Anterior cingulate cortex (tissue), 58 donors: ENCODE results near the gene RASAL2.
"Not testable (repeated sequence)": the region's sequence is repeated elsewhere in the genome, so short reads cannot be mapped to it uniquely, and the experiment has no call there.

ENCODE experiments used
- DNase-seq, 58 donors: peaks; one replicate each; lab custom pipeline; 2025; lab: John Stamatoyannopoulos, UW

Gene RASAL2

GRCh38 chr1:178151831-178152230, 57.9 kb downstream of the RASAL2 start:
- DNase-seq, result no peak

- peak in 1 of 58 donors; percentile 5 for DNase-seq
Measured at GRCh38 chr1:178155481-178156255, 61.8 kb downstream of the RASAL2 start.

DNA sequence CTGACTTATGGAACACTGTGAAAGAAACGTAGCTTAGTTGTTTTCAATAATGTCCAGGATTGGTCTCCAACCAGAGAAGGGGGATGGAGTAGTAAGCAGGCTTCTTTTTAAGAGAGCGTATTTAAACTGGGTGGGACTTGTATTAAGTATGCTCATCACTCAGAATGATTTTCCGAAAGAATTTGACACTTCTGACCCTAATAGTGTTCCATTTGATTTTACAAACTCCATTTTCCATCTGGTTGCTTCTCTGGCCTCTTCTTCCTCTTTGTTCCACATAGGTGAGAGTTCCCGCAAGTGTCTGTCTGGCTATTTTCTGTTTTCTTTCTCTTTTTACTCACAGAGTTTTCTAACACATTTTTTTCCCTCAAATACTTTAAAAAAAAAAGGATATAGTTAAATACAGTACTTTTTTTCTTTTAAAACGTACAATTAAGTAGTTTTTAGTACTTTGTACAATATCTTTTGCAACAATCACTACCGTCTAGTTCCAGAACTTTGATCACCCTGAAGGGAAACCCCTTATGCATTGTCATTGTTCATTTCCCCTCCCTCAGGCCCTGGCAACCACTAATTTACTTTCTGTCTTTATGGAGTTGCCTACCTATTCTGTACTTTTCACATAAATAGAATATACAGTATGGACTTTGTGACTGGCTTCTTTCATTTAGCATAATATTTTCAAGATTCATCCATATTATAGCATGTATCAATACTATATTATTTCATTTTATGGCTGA, 67.0 kb downstream of the RASAL2 start:
- DNase-seq, result no peak

DNA sequence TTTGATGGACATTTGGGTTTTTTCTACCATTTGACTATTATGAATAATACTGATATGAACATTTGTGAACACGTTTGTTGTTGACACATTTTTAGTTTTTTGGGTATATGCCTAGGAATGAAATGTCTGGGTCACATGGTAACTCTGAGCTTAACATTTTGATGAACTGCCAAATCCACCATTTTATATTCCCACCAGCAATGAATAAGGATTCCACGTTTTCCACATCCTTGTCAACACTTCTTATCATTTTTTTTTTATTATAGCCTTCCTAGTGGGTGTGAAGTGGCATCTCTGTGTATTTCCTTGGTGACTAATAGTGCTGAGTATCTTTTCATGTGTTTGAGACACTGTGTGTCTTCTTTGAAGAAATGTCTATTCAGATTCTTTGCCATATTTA, 67.6 kb downstream of the RASAL2 start:
- DNase-seq, result no peak

- DNase-seq, result no peak
Measured at GRCh38 chr1:178165196-178165595, 71.3 kb downstream of the RASAL2 start.

DNA sequence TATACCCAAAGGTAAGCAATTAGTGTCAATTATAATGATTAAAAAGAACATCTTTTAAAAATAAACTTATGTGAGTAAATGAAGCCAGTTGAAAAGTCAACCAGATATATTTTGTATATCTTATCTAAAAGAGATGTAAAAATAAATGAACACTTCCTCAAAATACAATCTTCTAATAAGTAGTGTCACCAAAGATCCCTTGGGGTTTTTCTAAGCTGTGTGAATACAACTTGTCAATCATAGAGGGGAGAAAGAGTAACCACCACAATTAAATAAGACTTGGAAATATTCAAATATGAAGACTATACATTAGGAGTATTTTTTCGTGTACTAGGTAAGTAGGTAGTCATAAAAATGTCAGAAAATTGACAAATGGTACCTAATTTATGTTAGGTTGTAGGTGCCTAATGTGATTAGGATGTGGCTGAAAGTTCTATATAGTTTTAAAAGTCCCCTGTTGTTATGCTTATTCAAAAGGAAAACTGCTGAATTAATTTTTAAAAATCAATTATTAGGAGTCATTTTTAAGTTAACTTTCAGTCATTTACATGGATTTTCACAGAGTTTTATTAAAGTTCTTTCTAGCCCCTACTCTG, 72.6 kb downstream of the RASAL2 start:
- DNase-seq, result no peak

DNA sequence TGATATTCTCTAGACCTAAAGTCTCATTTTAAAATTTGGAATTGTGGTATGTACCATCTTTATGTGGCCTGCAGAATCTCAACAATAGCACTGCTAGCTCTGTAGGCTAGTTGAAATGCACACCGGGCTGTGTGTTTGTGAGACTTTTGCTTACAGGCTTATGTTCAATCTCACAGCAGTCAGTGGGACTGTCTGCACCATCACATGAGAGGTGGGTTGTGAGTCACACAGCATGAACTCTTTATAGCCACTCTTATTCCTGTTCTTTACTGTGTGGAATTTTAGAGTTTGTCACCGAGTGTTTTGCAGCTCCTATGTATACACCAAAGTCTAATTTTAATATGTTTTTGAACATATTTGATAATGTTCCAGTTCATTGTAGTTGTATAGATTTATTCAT, 74.6 kb downstream of the RASAL2 start:
- peak in 1 of 58 donors; percentile 5 for DNase-seq

- DNase-seq, result no peak
Measured at GRCh38 chr1:178169649-178170048, 75.7 kb downstream of the RASAL2 start.

DNA sequence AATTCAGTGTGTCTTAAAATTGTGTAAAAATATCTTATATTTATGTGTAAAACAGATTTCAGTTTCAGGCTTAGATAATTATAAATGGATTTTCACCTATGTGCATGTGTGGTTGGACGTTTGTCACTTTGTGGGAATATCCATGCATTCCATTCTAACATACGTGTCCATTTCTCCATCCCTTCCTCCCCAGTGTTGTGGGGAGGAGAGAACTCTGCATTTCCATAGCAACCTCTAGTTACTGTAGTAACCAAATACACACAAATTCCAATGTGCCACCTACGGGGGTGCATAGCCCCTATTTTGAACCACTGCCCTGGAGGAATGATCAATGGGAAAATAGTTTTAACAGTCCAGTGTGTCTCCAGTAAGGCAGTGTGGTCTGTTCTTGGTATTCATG, 79.0 kb downstream of the RASAL2 start:
- DNase-seq, result no peak

- DNase-seq, result no peak
Measured at GRCh38 chr1:178174539-178174938, 80.6 kb downstream of the RASAL2 start.

DNA sequence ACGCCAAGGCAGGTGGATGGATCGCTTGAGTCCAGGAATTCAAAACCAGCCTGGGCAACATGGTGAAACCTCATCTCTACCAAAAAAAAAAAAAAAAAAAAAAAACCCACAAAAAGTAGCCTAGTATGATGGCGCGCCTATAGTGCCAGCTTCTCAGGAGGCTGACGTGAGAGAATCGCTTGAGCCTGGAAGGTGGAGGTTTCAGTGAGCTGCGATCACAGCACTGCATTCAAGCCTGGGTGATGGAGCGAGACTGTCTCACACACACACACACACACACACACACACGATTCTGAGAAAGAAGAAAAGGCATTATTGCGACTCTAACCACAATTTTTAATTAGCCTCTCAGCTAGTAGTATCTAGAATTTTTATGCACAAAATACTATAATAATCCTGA, 86.5 kb downstream of the RASAL2 start:
- no peak for DNase-seq

GRCh38 chr1:178183796-178184195, 89.9 kb downstream of the RASAL2 start:
- no peak for DNase-seq

GRCh38 chr1:178188306-178188705, 94.4 kb downstream of the RASAL2 start:
- DNase-seq, result no peak

GRCh38 chr1:178189814-178190213, 95.9 kb downstream of the RASAL2 start:
- DNase-seq, result peak in 5 of 58 donors; percentile 1 to 7 (median 5)

GRCh38 chr1:178190881-178191280, 97.0 kb downstream of the RASAL2 start:
- DNase-seq, result no peak

DNA sequence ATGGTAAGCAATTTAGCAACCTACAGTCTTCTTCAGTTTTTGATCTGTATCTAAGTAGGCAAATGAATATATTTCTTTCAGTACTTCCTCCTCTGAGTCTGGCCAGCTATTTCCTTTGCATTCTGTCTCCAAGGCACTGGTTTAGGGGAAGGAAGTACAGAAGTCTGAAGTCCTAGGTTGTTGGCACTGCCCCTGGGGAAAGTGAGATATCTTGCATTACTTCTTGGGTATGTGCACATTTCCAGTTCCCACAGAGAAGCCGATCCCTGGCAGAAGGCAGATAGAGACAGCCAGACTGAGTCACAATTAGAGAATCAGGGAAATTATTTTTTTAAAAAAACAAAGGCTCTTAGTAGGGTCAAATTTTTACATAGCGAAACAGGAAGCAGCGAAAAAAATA, 98.8 kb downstream of the RASAL2 start:
- DNase-seq, result peak in 9 of 58 donors; percentile 3 to 43 (median 6)

DNA sequence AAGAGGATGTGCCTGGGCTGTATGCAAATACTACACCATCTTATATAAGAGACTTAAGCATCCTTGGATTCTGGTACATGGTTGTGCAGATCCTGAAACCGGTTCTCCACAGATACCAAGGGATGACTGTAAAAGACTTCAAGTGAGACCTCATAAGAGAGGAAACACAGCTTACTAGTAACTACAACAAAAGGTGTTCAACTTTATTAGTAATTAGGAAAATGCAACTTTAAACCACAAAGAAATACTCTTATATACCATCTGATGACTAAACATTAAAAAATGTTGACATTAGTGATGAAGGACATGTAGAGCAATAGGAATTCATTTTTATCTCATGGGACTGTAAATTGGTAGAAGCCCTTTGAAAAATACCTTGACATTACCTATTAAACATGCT, 102.7 kb downstream of the RASAL2 start:
- DNase-seq, result no peak

DNA sequence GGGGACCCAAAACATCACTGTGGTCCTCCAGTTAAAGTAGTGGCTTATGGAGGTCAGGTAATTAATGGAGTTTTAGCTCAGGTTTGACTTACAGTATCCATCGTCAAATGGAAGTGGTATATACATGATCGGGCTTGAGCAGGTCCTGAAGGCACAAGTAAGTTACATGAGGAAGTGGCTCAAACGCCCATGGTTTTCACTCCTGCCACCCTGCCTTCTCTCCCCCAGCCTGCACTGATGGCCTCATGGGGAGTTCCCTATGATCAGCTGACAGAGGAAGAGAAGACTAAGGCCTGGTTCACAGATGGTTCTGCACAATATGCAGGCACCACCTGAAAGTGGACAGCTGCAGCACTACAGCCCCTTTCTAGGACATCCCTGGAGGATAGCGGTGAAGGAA, 108.2 kb downstream of the RASAL2 start:
- not testable (repeated sequence) for DNase-seq

DNA sequence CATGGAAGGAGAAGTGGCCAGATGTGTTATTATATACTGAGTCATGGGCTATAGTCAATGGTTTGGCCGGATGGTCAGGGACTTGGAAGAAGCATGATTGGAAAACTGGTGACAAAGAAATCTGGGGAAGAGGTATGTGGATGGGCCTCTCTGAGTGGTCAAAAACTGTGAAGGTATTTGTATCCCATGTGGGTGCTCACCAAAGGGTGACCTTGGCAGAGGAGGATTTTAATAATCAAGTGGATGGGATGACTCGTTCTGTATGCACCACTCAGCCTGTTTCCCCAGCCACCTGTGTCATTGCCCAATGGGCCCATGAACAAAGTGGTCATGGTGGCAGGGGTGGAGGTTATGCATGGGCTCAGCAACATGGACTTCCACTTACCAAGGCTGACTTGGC, 108.6 kb downstream of the RASAL2 start:
- not testable (repeated sequence) for DNase-seq

DNA sequence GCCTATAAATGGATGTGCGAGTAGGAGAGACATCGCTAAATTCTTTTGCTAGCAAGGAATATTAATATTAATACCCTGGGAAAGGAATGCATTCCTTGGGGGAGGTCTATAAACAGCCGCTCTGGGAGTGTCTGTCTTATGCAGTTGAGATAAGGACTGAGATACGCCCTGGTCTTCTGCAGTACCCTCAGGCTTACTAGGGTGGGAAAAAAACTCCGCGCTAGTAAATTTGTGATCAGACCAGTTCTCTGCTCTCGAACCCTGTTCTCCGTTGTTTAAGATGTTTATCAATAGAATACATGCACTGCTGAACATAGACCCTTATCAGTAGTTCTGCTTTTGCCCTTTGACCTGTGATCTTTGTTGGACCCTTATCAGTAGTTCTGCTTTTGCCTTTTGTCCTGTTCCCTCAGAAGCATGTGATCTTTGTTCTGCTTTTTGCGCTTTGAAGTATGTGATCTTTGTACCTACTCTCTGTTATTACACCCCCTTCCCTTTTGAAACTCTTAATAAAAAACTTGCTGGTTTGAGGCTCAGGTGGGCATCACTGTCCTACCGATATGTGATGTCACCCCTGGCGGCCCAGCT, 114.5 kb downstream of the RASAL2 start:
- DNase-seq, result not testable (repeated sequence)

- DNase-seq, result no peak
Measured at GRCh38 chr1:178209935-178210334, 116.0 kb downstream of the RASAL2 start.
